Effector memory CD4-positive, alpha-beta T cell (primary cell): Measurements from ENCODE around the gene PAK1IP1.
"Not testable (repeated sequence)": the region's sequence is repeated elsewhere in the genome, so short reads cannot be mapped to it uniquely, and the experiment has no call there.

Experiments
- DNase-seq, 3 donors: peaks; one replicate each; pipeline ENCODE4 v3.0.0-alpha.2; 2020
- H3K27ac ChIP-seq: 2 replicates; pipeline ENCODE4 v1.7.0; 2013; ENCODE audit warnings: mild to moderate bottlenecking, low read length, moderate library complexity; ENCODE audit not compliant: insufficient read depth, poor library complexity, severe bottlenecking
- H3K27me3 ChIP-seq: replicated peaks from 2 replicates; pipeline ENCODE4 v1.7.0; 2013; ENCODE audit warnings: mild to moderate bottlenecking, low read length; ENCODE audit not compliant: insufficient read depth, control insufficient read depth, poor library complexity, severe bottlenecking
- H3K36me3 ChIP-seq: 2 replicates; pipeline ENCODE4 v1.7.0; 2013; ENCODE audit warnings: mild to moderate bottlenecking, low read length, moderate library complexity; ENCODE audit not compliant: control insufficient read depth, insufficient read depth
- H3K4me1 ChIP-seq: 2 replicates; pipeline ENCODE4 v1.7.0; 2013; ENCODE audit warnings: low read length, mild to moderate bottlenecking; ENCODE audit not compliant: control insufficient read depth, insufficient read depth, poor library complexity, severe bottlenecking
- H3K4me3 ChIP-seq: 2 replicates; pipeline ENCODE4 v1.7.0; 2013; ENCODE audit warnings: low read length, low read depth, mild to moderate bottlenecking; ENCODE audit not compliant: insufficient read depth, poor library complexity, severe bottlenecking
- H3K9me3 ChIP-seq: 2 replicates; pipeline ENCODE4 v1.7.0; 2013; ENCODE audit warnings: mild to moderate bottlenecking, low read length, moderate library complexity; ENCODE audit not compliant: control insufficient read depth

The PAK1IP1 gene

DNA sequence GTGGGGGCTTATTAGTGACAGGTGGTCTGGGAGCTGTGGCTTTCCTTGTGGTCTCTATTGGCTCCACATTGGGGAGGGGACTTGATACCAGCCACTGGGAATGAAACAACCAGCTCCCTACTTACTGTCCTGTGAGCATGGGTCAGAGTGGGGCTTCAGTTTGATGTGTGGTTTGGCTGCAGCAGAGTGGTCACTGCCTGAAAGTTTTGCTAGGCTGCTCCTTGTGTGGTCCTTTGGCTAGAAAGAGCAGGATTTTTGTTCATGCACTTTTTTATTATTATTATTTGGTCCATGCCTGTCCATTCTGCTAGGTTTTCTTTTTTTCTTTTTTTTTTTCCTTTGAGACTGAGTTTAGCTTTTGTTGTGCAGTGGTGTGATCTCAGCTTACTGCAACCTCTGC is 45.3 kb downstream of the PAK1IP1 start:
- H3K36me3 ChIP-seq = no peaks in the 10 kb centered on the region
- no peak for DNase-seq
- no peaks in the 10 kb centered on the region for H3K4me1 ChIP-seq
- no peak overlapping the region for H3K4me3 ChIP-seq
- no peaks in the 10 kb centered on the region for H3K27me3 ChIP-seq
- H3K9me3 ChIP-seq = no peaks in the 10 kb centered on the region
- no peak overlapping the region for H3K27ac ChIP-seq

DNA sequence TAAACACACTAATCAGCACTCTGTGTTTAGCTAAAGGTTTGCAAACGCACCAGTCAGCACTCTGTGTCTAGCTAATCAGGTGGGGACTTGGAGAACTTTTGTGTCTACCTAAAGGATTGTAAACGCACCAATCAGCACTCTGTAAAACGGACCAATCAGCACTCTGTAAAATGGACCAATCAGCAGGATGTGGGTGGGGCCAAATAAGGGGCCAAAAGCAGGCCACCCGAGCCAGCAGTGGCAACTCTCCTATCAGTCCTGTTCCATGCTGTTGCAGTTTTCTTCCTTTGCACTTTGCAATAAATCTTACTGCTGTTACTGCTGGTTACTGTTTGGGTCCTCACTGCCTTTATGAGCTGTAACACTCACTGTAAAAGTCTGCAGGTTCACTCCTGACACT is 46.9 kb downstream of the PAK1IP1 start:
- not testable (repeated sequence) for H3K4me1 ChIP-seq, H3K27ac ChIP-seq, DNase-seq, H3K27me3 ChIP-seq, H3K9me3 ChIP-seq, H3K36me3 ChIP-seq, H3K4me3 ChIP-seq

DNA sequence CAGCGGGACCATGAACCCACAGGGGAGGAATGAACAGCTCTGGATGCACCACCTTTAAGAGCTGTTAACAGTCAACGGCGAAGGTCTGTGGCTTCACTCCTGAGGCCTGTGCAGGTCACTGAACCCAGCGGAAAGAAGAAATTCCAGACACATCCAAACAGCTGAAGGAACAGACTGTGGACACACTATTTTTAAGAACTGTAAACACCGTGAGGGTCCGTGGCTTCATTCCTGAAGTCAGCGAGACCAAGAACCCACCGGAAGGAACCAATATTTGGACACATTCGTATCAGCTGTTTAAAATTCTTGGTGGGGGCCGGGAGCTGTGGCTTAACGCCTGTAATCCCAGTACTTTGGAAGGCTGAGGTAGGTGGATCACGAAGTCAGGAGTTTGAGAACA is 47.5 kb downstream of the PAK1IP1 start:
- no peak overlapping the region for H3K4me3 ChIP-seq
- DNase-seq = no peak
- H3K4me1 ChIP-seq = peaks cover 4% of the 10 kb centered on the region
- H3K36me3 ChIP-seq = no peaks in the 10 kb centered on the region
- no peak overlapping the region for H3K27ac ChIP-seq
- H3K9me3 ChIP-seq = no peaks in the 10 kb centered on the region
- H3K27me3 ChIP-seq = no peaks in the 10 kb centered on the region

DNA sequence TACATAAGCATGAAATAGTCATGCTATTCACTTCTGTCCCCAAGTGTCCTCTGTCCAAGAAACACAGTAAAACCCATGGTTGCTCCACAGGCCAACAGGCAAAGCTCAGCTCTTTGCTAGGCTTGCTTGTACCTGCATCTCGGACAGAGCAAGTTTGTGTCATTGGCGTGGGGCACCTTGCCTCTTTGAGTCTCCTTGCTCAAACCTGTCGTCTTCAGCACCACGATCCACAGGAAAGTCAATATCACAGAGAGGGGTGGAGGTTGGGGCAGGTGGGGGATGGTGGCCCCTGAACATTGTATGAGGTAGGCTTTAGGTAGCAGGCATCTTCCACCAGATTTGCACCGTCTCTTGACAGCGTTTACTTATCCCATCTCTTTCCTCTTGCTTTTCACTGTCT is 48.7 kb downstream of the PAK1IP1 start:
- Histone ChIP-seq H3K27ac (no peak overlapping the region), H3K27me3 (no peaks in the 10 kb centered on the region), H3K9me3 (no peaks in the 10 kb centered on the region), H3K4me3 (no peak overlapping the region), H3K36me3 (no peaks in the 10 kb centered on the region), H3K4me1 (peaks cover 12% of the 10 kb centered on the region)
- DNase-seq = no peak

DNA sequence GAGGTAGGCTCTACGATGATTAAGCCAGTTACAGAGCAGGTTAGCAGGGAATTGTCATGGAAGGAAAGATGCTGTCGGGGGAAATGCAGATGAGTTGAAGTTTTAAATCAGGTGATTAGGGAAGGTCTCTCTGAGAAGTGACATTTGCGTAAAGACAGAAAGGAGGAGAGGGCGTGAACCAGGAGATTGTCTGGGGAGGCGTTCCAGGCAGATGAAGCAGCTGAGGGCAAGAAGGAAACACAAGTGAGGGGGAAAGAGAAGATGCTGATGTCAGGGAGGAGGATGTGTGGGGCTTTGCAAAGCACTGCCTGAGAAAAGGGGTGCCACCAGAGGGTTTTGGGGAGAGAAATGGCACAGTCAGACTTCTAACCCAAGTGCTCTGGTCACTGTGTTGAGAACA is 50.3 kb downstream of the PAK1IP1 start:
- Histone ChIP-seq H3K4me3 (no peak overlapping the region), H3K36me3 (no peaks in the 10 kb centered on the region), H3K27me3 (no peaks in the 10 kb centered on the region), H3K9me3 (no peaks in the 10 kb centered on the region), H3K4me1 (peaks cover 18% of the 10 kb centered on the region), H3K27ac (no peak overlapping the region)
- DNase-seq = no peak

DNA sequence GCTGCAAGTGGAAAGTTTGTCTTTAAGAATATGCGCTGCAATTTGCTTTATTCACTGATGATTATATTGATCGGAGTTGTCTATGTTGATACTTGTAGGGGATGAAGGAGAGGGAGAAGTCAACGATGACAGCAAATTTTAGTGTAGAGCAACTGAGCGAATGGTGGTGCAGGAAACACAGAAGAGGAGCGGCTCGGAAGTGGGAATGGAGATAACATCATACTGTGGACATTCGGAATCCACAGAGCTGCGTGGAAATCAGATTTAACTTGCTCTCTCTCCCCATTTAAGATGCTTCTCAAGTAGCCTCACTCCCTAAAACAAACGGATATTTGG is 52.1 kb downstream of the PAK1IP1 start:
- no peaks in the 10 kb centered on the region for H3K36me3 ChIP-seq
- H3K27ac ChIP-seq = peak overlapping the region; percentile 83
- H3K4me1 ChIP-seq = peaks cover 18% of the 10 kb centered on the region
- peak overlapping the region; percentile 79 for H3K4me3 ChIP-seq
- no peaks in the 10 kb centered on the region for H3K27me3 ChIP-seq
- no peak for DNase-seq
- no peaks in the 10 kb centered on the region for H3K9me3 ChIP-seq

DNA sequence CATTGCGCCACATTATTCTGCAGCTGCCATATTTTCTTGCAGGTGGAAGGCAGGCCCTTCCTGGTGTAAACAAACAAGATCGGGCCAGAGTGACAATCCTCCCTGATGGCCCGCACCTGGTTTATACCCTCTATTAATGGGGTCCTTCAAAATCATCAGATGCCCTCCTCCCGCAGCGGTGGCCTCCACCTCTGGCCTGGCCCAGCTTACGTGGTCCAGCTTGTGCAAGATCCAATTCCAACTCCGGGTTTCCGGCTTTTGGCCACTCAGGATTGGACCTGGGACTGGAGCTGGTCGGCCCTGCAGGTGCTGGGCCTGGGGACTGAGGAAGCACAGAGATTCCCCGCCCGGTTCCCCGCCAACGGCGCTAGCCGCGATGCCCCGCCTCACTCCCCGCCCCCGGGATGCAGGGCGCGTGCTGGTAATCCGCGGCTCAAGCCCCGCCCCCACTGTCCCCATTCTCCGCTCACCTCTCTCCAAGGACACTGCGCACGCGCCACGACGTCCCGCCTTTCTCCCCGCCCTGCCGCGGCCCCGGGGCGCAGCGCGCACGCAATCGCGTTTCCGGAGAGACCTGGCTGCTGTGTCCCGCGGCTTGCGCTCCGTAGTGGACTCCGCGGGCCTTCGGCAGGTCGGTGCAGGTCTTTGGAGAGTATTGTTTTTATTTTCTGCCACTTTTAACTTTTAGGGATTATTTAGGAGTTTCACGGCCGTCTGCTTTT is 52.6 kb downstream of the PAK1IP1 start, which contains the start of gene TMEM14B:
TMEM14B (plus strand) TSS at position 555 of the 722 bp plus-strand sequence. CDS start 1,441 bp downstream, outside the sequence.
- H3K27me3 ChIP-seq = no peaks in the 10 kb centered on the region
- peak; percentile 97 to 98 (median 98) for DNase-seq
- H3K36me3 ChIP-seq = no peaks in the 10 kb centered on the region
- H3K27ac ChIP-seq = peak within 1 kb of the TSS; percentile 83
- peaks cover 18% of the 10 kb centered on the region for H3K4me1 ChIP-seq
- no peaks in the 10 kb centered on the region for H3K9me3 ChIP-seq
- peak within 1 kb of the TSS; percentile 79 for H3K4me3 ChIP-seq

DNA sequence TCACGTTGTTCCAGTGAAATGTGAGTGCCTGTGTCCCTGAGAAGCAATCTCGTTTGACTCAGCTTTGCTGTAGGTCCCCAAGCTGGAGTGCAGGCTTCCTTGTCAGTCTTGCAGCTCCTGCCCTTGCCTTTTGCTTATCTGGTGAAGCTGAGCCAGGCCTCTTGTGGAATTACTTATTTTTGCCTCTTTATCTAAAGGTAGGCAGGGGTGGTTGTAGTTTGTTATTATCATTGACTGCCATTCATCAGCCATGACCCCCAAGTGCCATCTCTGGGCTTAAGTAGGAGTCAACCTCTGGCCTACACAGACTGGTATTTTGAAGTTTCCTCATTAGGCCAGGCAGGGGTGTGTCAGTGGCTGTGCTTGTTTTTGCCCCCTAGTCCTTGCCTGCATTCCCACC is 55.0 kb downstream of the PAK1IP1 start:
- H3K27me3 ChIP-seq = no peaks in the 10 kb centered on the region
- H3K4me3 ChIP-seq = no peak overlapping the region
- peaks cover 7% of the 10 kb centered on the region for H3K36me3 ChIP-seq
- H3K9me3 ChIP-seq = no peaks in the 10 kb centered on the region
- no peak for DNase-seq
- peaks cover 18% of the 10 kb centered on the region for H3K4me1 ChIP-seq
- H3K27ac ChIP-seq = no peak overlapping the region

DNA sequence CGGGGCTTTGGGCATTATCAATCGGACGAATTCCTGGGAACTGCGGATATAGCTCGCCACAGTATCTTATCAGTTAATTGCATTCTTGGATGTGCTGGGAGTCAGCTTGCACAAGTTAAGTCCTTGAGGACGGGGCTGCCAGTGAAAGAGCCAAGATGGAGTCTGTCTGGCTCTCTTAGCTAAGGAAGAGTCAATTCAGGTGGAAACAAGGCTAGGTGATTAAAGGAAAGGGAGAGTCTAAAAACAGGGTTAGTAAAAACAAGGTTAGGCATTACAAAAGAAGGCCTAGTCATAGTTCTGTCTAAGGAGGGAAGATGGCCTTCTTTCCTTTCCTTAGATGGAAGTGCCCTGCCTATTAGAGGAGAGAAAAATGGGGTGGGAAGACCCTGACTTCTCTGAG is 55.8 kb downstream of the PAK1IP1 start:
- H3K27ac ChIP-seq, H3K27me3 ChIP-seq, H3K9me3 ChIP-seq, DNase-seq, H3K36me3 ChIP-seq, H3K4me3 ChIP-seq: not testable (repeated sequence)
- peaks cover 18% of the 10 kb centered on the region for H3K4me1 ChIP-seq

DNA sequence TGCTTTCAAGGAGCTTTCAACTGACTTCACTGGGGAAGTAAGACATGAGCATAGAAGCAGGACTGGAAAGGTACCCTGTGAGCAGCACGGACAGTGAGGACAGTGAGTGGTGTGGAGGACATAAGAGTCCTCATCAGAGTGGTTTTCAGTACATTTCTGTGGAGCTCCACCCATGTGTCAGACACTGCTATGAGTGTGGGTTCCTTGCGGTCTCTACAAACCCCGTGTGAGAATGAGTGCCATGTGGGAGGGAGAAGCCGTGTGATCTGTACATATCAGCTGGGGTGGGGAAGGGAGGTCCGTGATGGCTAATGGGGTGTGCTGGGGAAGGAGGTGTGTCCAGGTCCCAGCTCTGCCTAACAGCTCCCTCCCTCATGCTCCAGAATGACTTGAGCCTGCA is 57.0 kb downstream of the PAK1IP1 start:
- not testable (repeated sequence) for H3K27me3 ChIP-seq, DNase-seq, H3K9me3 ChIP-seq, H3K27ac ChIP-seq, H3K4me3 ChIP-seq
- Histone ChIP-seq H3K4me1 (peaks cover 18% of the 10 kb centered on the region), H3K36me3 (peaks cover 13% of the 10 kb centered on the region)
